ENCODE measurements around the gene NIPSNAP2. TPM values are rescaled to one million over a fixed set of nuclear protein-coding genes. Genes with fewer than 3 reads are reported as not detected.

Gene NIPSNAP2
- total and polyA plus RNA-seq, 2 of the 13 experiments (the other 11 are each of a cell fraction or from before 2014, with no cell fraction given): 40.3 to 61.5 TPM

DNA sequence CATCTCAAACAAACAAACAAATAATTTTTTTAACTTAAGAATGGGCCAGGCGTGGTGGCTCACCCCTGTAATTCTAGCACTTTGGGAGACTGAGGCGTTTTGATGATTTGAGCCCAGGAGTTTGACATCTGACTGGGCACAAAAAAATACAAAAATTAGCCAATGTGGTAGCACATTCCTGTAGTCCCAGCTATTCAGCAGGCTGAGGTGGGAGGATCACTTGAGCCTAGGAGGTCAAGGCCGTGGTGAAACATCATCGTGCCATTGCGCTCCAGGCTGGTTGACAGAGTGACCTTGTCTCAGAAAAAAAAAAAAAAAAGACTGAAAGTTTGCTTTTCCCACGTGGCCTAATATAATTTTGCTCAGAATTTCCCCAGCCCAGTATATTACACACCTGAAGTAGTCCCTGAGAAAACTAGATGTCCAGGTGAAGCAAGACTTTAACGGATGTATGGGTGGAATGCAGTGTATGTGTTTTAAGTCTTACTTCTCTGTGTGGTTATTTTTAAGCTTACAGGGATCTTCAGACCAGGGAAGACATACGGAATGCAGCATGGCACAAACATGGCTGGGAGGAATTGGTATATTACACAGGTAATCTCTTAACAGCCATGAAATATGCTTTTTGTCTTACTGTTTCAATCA, 32.6 kb downstream of the NIPSNAP2 start (continued):
- TF ChIP-seq AHDC1 (CRISPR knock-in tag; IDR thresholded peaks at IDR 0.05; ENCODE audit: borderline replicate concordance): peak; percentile 79; the same call in 1 of the 2 replicates
- TF ChIP-seq, protein P1, sequence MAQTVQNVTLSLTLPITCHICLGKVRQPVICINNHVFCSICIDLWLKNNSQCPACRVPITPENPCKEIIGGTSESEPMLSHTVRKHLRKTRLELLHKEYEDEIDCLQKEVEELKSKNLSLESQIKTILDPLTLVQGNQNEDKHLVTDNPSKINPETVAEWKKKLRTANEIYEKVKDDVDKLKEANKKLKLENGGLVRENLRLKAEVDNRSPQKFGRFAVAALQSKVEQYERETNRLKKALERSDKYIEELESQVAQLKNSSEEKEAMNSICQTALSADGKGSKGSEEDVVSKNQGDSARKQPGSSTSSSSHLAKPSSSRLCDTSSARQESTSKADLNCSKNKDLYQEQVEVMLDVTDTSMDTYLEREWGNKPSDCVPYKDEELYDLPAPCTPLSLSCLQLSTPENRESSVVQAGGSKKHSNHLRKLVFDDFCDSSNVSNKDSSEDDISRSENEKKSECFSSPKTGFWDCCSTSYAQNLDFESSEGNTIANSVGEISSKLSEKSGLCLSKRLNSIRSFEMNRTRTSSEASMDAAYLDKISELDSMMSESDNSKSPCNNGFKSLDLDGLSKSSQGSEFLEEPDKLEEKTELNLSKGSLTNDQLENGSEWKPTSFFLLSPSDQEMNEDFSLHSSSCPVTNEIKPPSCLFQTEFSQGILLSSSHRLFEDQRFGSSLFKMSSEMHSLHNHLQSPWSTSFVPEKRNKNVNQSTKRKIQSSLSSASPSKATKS (CRISPR knock-in tag; IDR thresholded peaks at IDR 0.05): no peak
- no peak for TF ChIP-seq ZNF33B (CRISPR knock-in tag; IDR thresholded peaks at IDR 0.05)
- TF ChIP-seq CREB1 (IDR thresholded peaks at IDR 0.05): 0 out of 2 replicates have a peak, but pooled peaks have one; percentile 15
- TF ChIP-seq CREB1 (CRISPR knock-in tag; IDR thresholded peaks at IDR 0.05): 0 out of 2 replicates have a peak, but pooled peaks have one; percentile 23
- TF ChIP-seq ZNF691 (CRISPR knock-in tag; IDR thresholded peaks at IDR 0.05; ENCODE audit: borderline replicate concordance, low read depth): no peak
- TF ChIP-seq GABPB1 (CRISPR knock-in tag; IDR thresholded peaks at IDR 0.05): no peak
- TF ChIP-seq ZNF782 (CRISPR knock-in tag; IDR thresholded peaks at IDR 0.05; ENCODE audit: borderline replicate concordance): no peak
- TF ChIP-seq NAIF1 (CRISPR knock-in tag; IDR thresholded peaks at IDR 0.05; ENCODE audit: borderline replicate concordance): no peak
- TF ChIP-seq RBM22 (optimal IDR thresholded peaks at IDR 0.05; ENCODE audit: low read length): no peak
- peak; percentile 56 for TF ChIP-seq KAT8 (CRISPR knock-in tag; IDR thresholded peaks at IDR 0.05)
- TF ChIP-seq ISX (CRISPR knock-in tag; conservative IDR thresholded peaks at IDR 0.05): no peak
- peak; percentile 79 for TF ChIP-seq SAP130 (CRISPR knock-in tag; IDR thresholded peaks at IDR 0.05; ENCODE audit: low read depth)
- no peak for TF ChIP-seq ZIK1 (CRISPR knock-in tag; IDR thresholded peaks at IDR 0.05; ENCODE audit: borderline replicate concordance, low read depth)
- no peak for TF ChIP-seq ZNF781 (CRISPR knock-in tag; IDR thresholded peaks at IDR 0.05; ENCODE audit: borderline replicate concordance, not compliant biosample characterization)
- TF ChIP-seq ZNF777 (CRISPR knock-in tag; IDR thresholded peaks at IDR 0.05): no peak
- TF ChIP-seq TBX2 (CRISPR knock-in tag; IDR thresholded peaks at IDR 0.05; ENCODE audit: borderline replicate concordance): peak; percentile 65; the same call in 1 of the 2 replicates
- TF ChIP-seq, protein P2, sequence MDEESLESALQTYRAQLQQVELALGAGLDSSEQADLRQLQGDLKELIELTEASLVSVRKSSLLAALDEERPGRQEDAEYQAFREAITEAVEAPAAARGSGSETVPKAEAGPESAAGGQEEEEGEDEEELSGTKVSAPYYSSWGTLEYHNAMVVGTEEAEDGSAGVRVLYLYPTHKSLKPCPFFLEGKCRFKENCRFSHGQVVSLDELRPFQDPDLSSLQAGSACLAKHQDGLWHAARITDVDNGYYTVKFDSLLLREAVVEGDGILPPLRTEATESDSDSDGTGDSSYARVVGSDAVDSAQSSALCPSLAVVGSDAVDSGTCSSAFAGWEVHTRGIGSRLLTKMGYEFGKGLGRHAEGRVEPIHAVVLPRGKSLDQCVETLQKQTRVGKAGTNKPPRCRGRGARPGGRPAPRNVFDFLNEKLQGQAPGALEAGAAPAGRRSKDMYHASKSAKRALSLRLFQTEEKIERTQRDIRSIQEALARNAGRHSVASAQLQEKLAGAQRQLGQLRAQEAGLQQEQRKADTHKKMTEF (CRISPR knock-in tag; IDR thresholded peaks at IDR 0.05): peak; percentile 68
- no peak for TF ChIP-seq ZNF816 (CRISPR knock-in tag; IDR thresholded peaks at IDR 0.05; ENCODE audit: borderline replicate concordance)
